Measurements from ENCODE around the gene CACNA2D3.
A peak's percentile ranks its signal among the peaks of the same experiment; 100 is the strongest.

CACNA2D3 gene

GRCh38 chr3:54528668-54529067 is 406.3 kb downstream of the CACNA2D3 start:
- Histone ChIP-seq H3K27ac (no peak overlapping the region), H3K4me3 (ENCODE audit: low read depth, low read length) (no peak overlapping the region), H3K27me3 (ENCODE audit: insufficient read depth, low read depth, severe bottlenecking) (no peaks in the 10 kb centered on the region), H3K36me3 (no peaks in the 10 kb centered on the region), H3K9me3 (ENCODE audit: severe bottlenecking) (no peaks in the 10 kb centered on the region)
- no peak for TF ChIP-seq CTCF (IDR thresholded peaks at IDR 0.05; ENCODE audit: low read depth, low read length)
- DNase-seq = no peak

- no peaks in the 10 kb centered on the region for H3K27me3 ChIP-seq (ENCODE audit: insufficient read depth, low read depth, severe bottlenecking)
- no peaks in the 10 kb centered on the region for H3K36me3 ChIP-seq
- DNase-seq = no peak
- H3K27ac ChIP-seq = no peak overlapping the region
- H3K9me3 ChIP-seq (ENCODE audit: severe bottlenecking) = no peaks in the 10 kb centered on the region
- no peak overlapping the region for H3K4me3 ChIP-seq (ENCODE audit: low read depth, low read length)
- no peak for TF ChIP-seq CTCF (IDR thresholded peaks at IDR 0.05; ENCODE audit: low read depth, low read length)
Measured at GRCh38 chr3:54530091-54530490, 407.7 kb downstream of the CACNA2D3 start.

GRCh38 chr3:54530944-54531343 is 408.6 kb downstream of the CACNA2D3 start:
- no peak overlapping the region for H3K4me3 ChIP-seq (ENCODE audit: low read depth, low read length)
- TF ChIP-seq CTCF (IDR thresholded peaks at IDR 0.05; ENCODE audit: low read depth, low read length) = no peak
- peak; percentile 26 for DNase-seq

GRCh38 chr3:54531741-54532140 is 409.4 kb downstream of the CACNA2D3 start:
- TF ChIP-seq CTCF (IDR thresholded peaks at IDR 0.05; ENCODE audit: low read depth, low read length) = no peak
- Histone ChIP-seq H3K27me3 (ENCODE audit: insufficient read depth, low read depth, severe bottlenecking) (no peaks in the 10 kb centered on the region), H3K9me3 (ENCODE audit: severe bottlenecking) (no peaks in the 10 kb centered on the region), H3K36me3 (no peaks in the 10 kb centered on the region), H3K4me3 (ENCODE audit: low read depth, low read length) (no peak overlapping the region), H3K27ac (no peak overlapping the region)
- no peak for DNase-seq

More at GRCh38 chr3:54530944-54531343, 408.6 kb downstream of the CACNA2D3 start:
- H3K36me3 ChIP-seq = no peaks in the 10 kb centered on the region
- no peaks in the 10 kb centered on the region for H3K27me3 ChIP-seq (ENCODE audit: insufficient read depth, low read depth, severe bottlenecking)
- H3K27ac ChIP-seq = peak overlapping the region; percentile 27; the same call in 1 of the 2 replicates
- H3K9me3 ChIP-seq (ENCODE audit: severe bottlenecking) = no peaks in the 10 kb centered on the region

GRCh38 chr3:54533856-54534255 is 411.5 kb downstream of the CACNA2D3 start:
- Histone ChIP-seq H3K27ac (no peak overlapping the region), H3K27me3 (ENCODE audit: insufficient read depth, low read depth, severe bottlenecking) (no peaks in the 10 kb centered on the region), H3K9me3 (ENCODE audit: severe bottlenecking) (no peaks in the 10 kb centered on the region), H3K4me3 (ENCODE audit: low read depth, low read length) (no peak overlapping the region), H3K36me3 (no peaks in the 10 kb centered on the region)
- peak; percentile 63 for TF ChIP-seq CTCF (IDR thresholded peaks at IDR 0.05; ENCODE audit: low read depth, low read length)
- peak; percentile 54 for DNase-seq

- H3K4me3 ChIP-seq (ENCODE audit: low read depth, low read length) = no peak overlapping the region
- no peaks in the 10 kb centered on the region for H3K27me3 ChIP-seq (ENCODE audit: insufficient read depth, low read depth, severe bottlenecking)
- no peaks in the 10 kb centered on the region for H3K9me3 ChIP-seq (ENCODE audit: severe bottlenecking)
- no peaks in the 10 kb centered on the region for H3K36me3 ChIP-seq
- no peak for TF ChIP-seq CTCF (IDR thresholded peaks at IDR 0.05; ENCODE audit: low read depth, low read length)
- DNase-seq = no peak
- no peak overlapping the region for H3K27ac ChIP-seq
Measured at GRCh38 chr3:54535619-54536018, 413.3 kb downstream of the CACNA2D3 start.

Measured in WERI-Rb-1 (cell line).